GM13976 (cell line): ENCODE measurements around the gene PACSIN2.

Experiments used
- DNase-seq: peaks from one replicate; pipeline ENCODE4 v3.0.0; 2012; ENCODE audit warnings: low spot score
- CTCF ChIP-seq: IDR thresholded peaks from 2 replicates; pipeline ENCODE4 v1.5.1; 2012; ENCODE audit warnings: borderline replicate concordance, mild to moderate bottlenecking; ENCODE audit not compliant: insufficient read depth; ENCODE audit errors: extremely low read depth, missing control alignments, control extremely low read depth
- in situ Hi-C: fragments of 300-500 bp; cut with MboI; formaldehyde crosslinking; loops from one replicate; pipeline ENCODE4 v1.12.0; 2022; ENCODE audit warnings: low sequenced_read_pairs, mixed read lengths, inconsistent platforms; ENCODE audit not compliant: unreplicated experiment

The PACSIN2 gene

GRCh38 chr22:42944409-42944808 lies 70.5 kb downstream of the PACSIN2 start:
- in situ Hi-C loops = no loop called here
- no peak for DNase-seq
- TF ChIP-seq CTCF = no peak

DNA sequence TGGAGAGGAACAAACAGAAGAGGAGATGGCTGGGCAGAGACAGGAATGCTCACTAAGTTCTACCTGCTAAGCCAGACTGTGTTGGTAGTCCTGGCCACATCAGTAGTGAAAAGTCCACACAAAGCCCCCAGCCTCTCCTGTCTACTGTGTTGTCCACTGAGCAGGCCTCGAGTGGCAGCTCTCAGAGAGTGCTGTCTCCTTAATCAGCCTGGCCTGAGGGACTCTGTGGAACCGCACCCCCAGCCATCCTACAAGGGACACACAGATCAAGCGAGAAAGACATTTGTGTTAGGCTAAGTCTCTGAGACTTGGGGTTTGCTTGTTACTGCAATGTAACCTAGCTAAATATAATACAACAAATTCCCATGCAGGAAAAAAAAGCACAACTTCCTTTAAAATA lies 71.0 kb downstream of the PACSIN2 start:
- in situ Hi-C loops = no loop called here
- no peak for TF ChIP-seq CTCF

DNA sequence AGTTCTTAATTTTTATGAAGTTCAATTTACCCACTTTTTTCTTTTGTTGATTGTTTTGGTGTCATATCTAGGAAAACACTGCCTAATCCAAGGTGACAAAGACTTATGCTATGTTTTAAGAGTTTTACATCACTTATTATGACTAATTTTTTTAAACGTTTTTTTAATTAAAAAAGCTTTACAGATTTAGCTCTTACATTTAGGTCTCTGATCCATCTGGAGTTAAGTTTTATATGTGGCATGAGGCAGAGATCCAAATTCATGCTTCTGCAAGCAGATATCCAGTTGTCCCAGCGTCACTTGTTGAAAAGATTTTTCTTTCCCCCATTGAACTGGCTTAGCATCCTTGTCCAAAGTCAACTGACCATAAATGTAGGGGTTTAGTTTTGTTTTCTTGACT lies 72.6 kb downstream of the PACSIN2 start:
- TF ChIP-seq CTCF = no peak
- DNase-seq = no peak
- in situ Hi-C loops = no loop called here

More for the DNA sequence above, 71.0 kb downstream of the PACSIN2 start:
- no peak for DNase-seq

DNA sequence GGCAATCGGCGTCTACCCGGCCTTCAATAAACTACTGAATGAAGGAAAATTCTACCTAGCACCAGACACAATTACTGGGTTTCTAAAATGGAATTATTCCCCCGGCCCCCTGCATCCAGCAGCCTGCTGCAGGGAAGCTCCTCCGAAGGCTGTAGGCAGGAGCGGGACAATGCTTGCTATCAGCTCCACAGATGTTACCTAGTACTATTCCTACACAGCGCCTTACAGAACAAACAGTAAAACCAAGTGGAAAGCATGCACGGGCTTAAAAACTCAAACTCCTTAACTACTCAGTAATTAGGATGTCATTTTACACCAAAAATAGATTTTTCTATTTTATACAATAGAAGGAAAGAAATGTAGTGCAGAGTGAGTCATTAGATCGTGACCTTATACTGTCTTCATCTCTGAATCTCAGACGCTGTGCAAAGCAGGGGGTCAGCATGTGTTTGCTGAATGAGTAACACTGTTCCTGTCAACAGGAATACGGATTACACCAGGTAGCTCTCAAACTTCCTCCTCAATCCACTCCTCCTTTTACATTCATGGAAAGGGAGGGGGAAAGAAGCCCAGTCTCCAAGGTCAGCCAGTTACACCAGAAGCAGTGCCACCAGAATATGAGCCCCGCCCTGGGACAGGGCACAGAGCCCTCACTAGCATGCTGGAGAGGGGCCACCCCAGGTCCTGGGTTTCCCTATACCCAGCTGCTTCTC lies 74.9 kb downstream of the PACSIN2 start:
- in situ Hi-C loops = no loop called here
- DNase-seq = no peak
- no peak for TF ChIP-seq CTCF

- in situ Hi-C loops = no loop called here
- no peak for DNase-seq
- no peak for TF ChIP-seq CTCF
Observed at GRCh38 chr22:42939451-42939881, 75.5 kb downstream of the PACSIN2 start.

GRCh38 chr22:42938976-42939375 lies 76.0 kb downstream of the PACSIN2 start:
- no peak for DNase-seq
- in situ Hi-C loops = no loop called here
- TF ChIP-seq CTCF = no peak

GRCh38 chr22:42938449-42938848 lies 76.5 kb downstream of the PACSIN2 start:
- no peak for TF ChIP-seq CTCF
- DNase-seq = no peak
- in situ Hi-C loops = no loop called here
